Pancreas (tissue), 10 donors: Measurements from ENCODE around the gene CACNA1I. TPM values are rescaled to one million over a fixed set of nuclear protein-coding genes. Genes with fewer than 3 reads are reported as not detected.

ENCODE experiments used
- ATAC-seq, 4 donors: fragments of 200-7000 bp; cut with Tn5 transposase; one replicate each; pipeline versions ENCODE4 v1.8.0 to v1.9.1; 2020; ENCODE audit warnings: mild to moderate bottlenecking in 4 of 4, moderate library complexity in 4 of 4
- DNase-seq, 6 donors: peaks; one replicate each; pipeline ENCODE4 v3.0.0-alpha.2; 2020
- FAIRE-seq: peaks from 2 replicates; lab custom pipeline; 2012; peaks lifted over from hg19 to GRCh38; lab: Jason Lieb, UNC
- H3K27ac ChIP-seq, 4 donors: fragments of 200-600 bp; sonication (generic); 1 replicate in 3 of 4; 2 replicates in 1 of 4; pipeline versions ENCODE4 v1.5.0 to v1.8.0; 2020
- H3K27me3 ChIP-seq, 4 donors: fragments of 200-600 bp; one replicate each; pipeline ENCODE4 v1.8.0; 2021
- H3K36me3 ChIP-seq, 3 donors: fragments of 200-600 bp; sonication (generic) in 1 of 3; one replicate each; pipeline versions ENCODE4 v1.5.0 to v1.8.0; 2020 to 2021
- H3K4me1 ChIP-seq, 3 donors: fragments of 200-600 bp; one replicate each; pipeline ENCODE4 v1.8.0; 2021
- H3K4me3 ChIP-seq, 4 donors: fragments of 200-600 bp; sonication (generic) in 2 of 4; one replicate each; pipeline versions ENCODE4 v1.5.0 to v1.8.0; 2020 to 2021
- H3K9me3 ChIP-seq, 4 donors: fragments of 200-600 bp; one replicate each; pipeline ENCODE4 v1.8.0; 2021
- WGBS, 2 donors: extraction: QIAGEN DNeasy Blood & Tissue Kit; methylation state at CpG; one replicate each; pipeline ENCODE4 v1.1.7; 2013; 5-methylcytosine and 5-hydroxymethylcytosine counted together
- intact Hi-C, 3 donors: fragments of 100-400 bp; cut with DNase I; formaldehyde crosslinking; loops; one replicate each; pipeline versions ENCODE4 v1.11.1 to v1.14.2; 2022
- polyA plus RNA-seq, 2 donors: library from polyadenylated mRNA; stranded (reverse); fragments of 200-250 nt; gene quantifications; one replicate each; pipeline ENCODE4 v1.2.3, GENCODE V29; 2013
- total RNA-seq, 6 donors: library from RNA; stranded (reverse); fragmentation: NEBNext Ultra II Directional in 4 of 6; extraction: Animal tissue kit (Norgen Biotek cat#: 25700) in 4 of 6; gene quantifications; one replicate each; pipeline versions ENCODE4 v1.2.1 to v1.2.4, GENCODE V29; 2021 to 2023
- TF ChIP-seq, protein P1 (sequence below), 4 donors: fragments of 200-600 bp; sonication (generic) in 3 of 4; IDR thresholded peaks; one replicate each; pipeline versions ENCODE4 v1.5.0 to v1.8.0; 2021; ENCODE audit warnings: antibody characterized with exemption in 4 of 4
- donor health status: healthy with polysubstance abuse.
- donor health status: DM: no; HTN: no; CAD: no; lungs with moderate emphysema.
- donor health status: DM: no; HTN: no; CAD: no.
- donor health status: control.
- donor health status: control.
- donor health status: Bipolar disorder and iron deficiency.
- donor health status: DM: yes; HTN: yes; CAD: no.
- donor health status: DM: no; HTN: no; CAD: no.
- donor health status: DM: no; HTN: no; CAD: no.
- donor health status: DM: yes; HTN: yes; CAD: no.

The CACNA1I gene
- total and polyA plus RNA-seq, 8 donors: 0.04 to 0.21 (median 0.07) TPM

GRCh38 chr22:39666926-39667325 lies 96.4 kb downstream of the CACNA1I start:
- intact Hi-C loops: no loop called here
- Histone ChIP-seq H3K9me3 (no peaks in the 10 kb centered on the region), H3K27me3 (peaks cover 0 to 14% (median 1%) of the 10 kb centered on the region in 4 donors), H3K36me3 (no peaks in the 10 kb centered on the region), H3K4me3 (no peak overlapping the region), H3K4me1 (no peaks in the 10 kb centered on the region), H3K27ac (no peak overlapping the region)
- TF ChIP-seq, protein P1, sequence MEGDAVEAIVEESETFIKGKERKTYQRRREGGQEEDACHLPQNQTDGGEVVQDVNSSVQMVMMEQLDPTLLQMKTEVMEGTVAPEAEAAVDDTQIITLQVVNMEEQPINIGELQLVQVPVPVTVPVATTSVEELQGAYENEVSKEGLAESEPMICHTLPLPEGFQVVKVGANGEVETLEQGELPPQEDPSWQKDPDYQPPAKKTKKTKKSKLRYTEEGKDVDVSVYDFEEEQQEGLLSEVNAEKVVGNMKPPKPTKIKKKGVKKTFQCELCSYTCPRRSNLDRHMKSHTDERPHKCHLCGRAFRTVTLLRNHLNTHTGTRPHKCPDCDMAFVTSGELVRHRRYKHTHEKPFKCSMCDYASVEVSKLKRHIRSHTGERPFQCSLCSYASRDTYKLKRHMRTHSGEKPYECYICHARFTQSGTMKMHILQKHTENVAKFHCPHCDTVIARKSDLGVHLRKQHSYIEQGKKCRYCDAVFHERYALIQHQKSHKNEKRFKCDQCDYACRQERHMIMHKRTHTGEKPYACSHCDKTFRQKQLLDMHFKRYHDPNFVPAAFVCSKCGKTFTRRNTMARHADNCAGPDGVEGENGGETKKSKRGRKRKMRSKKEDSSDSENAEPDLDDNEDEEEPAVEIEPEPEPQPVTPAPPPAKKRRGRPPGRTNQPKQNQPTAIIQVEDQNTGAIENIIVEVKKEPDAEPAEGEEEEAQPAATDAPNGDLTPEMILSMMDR (IDR thresholded peaks at IDR 0.05): no peak
- FAIRE-seq (no peak), DNase-seq (no peak), ATAC-seq (no peak)
- 51 to 55% methylated on average over 7 of the region's 7 CpGs for WGBS, 2 donors

GRCh38 chr22:39669432-39669831 lies 98.9 kb downstream of the CACNA1I start:
- H3K4me1 ChIP-seq: no peaks in the 10 kb centered on the region
- no peak for FAIRE-seq
- ATAC-seq: no peak
- no peaks in the 10 kb centered on the region for H3K36me3 ChIP-seq
- no peak overlapping the region for H3K27ac ChIP-seq
- H3K9me3 ChIP-seq: no peaks in the 10 kb centered on the region
- no peak for DNase-seq
- intact Hi-C loops: no loop called here
- no peak overlapping the region for H3K4me3 ChIP-seq
- TF ChIP-seq, protein P1 (IDR thresholded peaks at IDR 0.05): no peak
- no peaks in the 10 kb centered on the region for H3K27me3 ChIP-seq
- 80 to 89% methylated on average over 2 of the region's 2 CpGs for WGBS, 2 donors

GRCh38 chr22:39671936-39672335 lies 101.4 kb downstream of the CACNA1I start:
- Histone ChIP-seq H3K27me3 (no peaks in the 10 kb centered on the region), H3K27ac (no peak overlapping the region), H3K4me1 (no peaks in the 10 kb centered on the region), H3K36me3 (no peaks in the 10 kb centered on the region), H3K4me3 (no peak overlapping the region), H3K9me3 (no peaks in the 10 kb centered on the region)
- no peak for DNase-seq
- no peak for FAIRE-seq
- intact Hi-C loops: loop anchor here in 1 of 3 donors (10.0 kb wide), 1 partner anchor 577 kb away; the partner anchor contains the start of gene APOBEC3H
- TF ChIP-seq, protein P1 (IDR thresholded peaks at IDR 0.05): no peak
- 84 to 90% methylated on average over 3 of the region's 3 CpGs for WGBS, 2 donors
- no peak for ATAC-seq

- intact Hi-C loops: loop anchor here in 1 of 3 donors (10.0 kb wide), 1 partner anchor 580 kb away; the partner anchor contains the start of gene APOBEC3H
- 60 to 63% methylated on average over 7 of the region's 7 CpGs for WGBS, 2 donors
- FAIRE-seq: no peak
Measured at GRCh38 chr22:39674536-39674935, 104.0 kb downstream of the CACNA1I start.

DNA sequence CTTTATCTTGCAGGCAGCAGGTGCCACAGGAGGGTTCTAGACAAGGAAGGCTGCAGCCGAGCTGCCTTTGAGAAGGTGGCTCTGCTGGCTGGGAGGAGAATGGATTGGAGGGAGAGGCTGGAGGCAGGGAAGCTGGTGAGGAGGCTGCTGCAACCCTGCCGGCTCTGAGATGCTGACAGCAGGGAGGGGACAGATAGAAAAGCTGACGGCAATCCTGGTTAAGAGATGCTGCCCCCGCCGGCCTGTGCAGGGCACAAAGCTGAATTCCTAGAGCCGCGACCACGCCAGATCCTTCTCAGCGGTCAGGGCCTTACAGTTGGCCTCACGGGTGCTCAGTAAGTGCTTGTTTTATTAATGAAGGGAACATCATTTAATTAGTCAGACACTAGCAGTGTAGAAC lies 105.4 kb downstream of the CACNA1I start:
- intact Hi-C loops: loop anchor here in 1 of 3 donors (10.0 kb wide), 1 partner anchor 581 kb away; the partner anchor contains the start of gene APOBEC3H
- Histone ChIP-seq H3K27ac (no peak overlapping the region), H3K27me3 (no peaks in the 10 kb centered on the region), H3K36me3 (no peaks in the 10 kb centered on the region), H3K9me3 (no peaks in the 10 kb centered on the region), H3K4me3 (no peak overlapping the region), H3K4me1 (no peaks in the 10 kb centered on the region)
- ATAC-seq (no peak), DNase-seq (no peak), FAIRE-seq (no peak)
- TF ChIP-seq, protein P1 (IDR thresholded peaks at IDR 0.05): no peak
- 58 to 67% methylated on average over 10 of the region's 10 CpGs for WGBS, 2 donors

More at GRCh38 chr22:39674536-39674935, 104.0 kb downstream of the CACNA1I start:
- Histone ChIP-seq H3K27ac (no peak overlapping the region), H3K9me3 (no peaks in the 10 kb centered on the region), H3K36me3 (no peaks in the 10 kb centered on the region), H3K4me1 (no peaks in the 10 kb centered on the region), H3K27me3 (no peaks in the 10 kb centered on the region), H3K4me3 (no peak overlapping the region)
- TF ChIP-seq, protein P1 (IDR thresholded peaks at IDR 0.05): no peak
- ATAC-seq (no peak), DNase-seq (no peak)
